ENCODE measurements around the gene CYP4F11.

- TF ChIP-seq POLR2AphosphoS5 (IDR thresholded peaks at IDR 0.05) = no peak
- TF ChIP-seq, protein P1, sequence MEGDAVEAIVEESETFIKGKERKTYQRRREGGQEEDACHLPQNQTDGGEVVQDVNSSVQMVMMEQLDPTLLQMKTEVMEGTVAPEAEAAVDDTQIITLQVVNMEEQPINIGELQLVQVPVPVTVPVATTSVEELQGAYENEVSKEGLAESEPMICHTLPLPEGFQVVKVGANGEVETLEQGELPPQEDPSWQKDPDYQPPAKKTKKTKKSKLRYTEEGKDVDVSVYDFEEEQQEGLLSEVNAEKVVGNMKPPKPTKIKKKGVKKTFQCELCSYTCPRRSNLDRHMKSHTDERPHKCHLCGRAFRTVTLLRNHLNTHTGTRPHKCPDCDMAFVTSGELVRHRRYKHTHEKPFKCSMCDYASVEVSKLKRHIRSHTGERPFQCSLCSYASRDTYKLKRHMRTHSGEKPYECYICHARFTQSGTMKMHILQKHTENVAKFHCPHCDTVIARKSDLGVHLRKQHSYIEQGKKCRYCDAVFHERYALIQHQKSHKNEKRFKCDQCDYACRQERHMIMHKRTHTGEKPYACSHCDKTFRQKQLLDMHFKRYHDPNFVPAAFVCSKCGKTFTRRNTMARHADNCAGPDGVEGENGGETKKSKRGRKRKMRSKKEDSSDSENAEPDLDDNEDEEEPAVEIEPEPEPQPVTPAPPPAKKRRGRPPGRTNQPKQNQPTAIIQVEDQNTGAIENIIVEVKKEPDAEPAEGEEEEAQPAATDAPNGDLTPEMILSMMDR (IDR thresholded peaks at IDR 0.05) = no peak
- TF ChIP-seq POLR2A (IDR thresholded peaks at IDR 0.05; ENCODE audit: low read depth) = no peak
Observed at GRCh38 chr19:15954820-15955219, 20.5 kb upstream of the CYP4F11 start.
